NCI-H526 treated with DMSO at 0.1 percent for 48 hours (cell line): Measurements from ENCODE around the gene HRAS.
"Not testable (repeated sequence)": the region's sequence is repeated elsewhere in the genome, so short reads cannot be mapped to it uniquely, and the experiment has no call there.

Source experiments
- DNase-seq: peaks from one replicate; lab custom pipeline; 2025; lab: John Stamatoyannopoulos, UW

Gene HRAS

GRCh38 chr11:535519-536454 is at the start of gene HRAS:
HRAS (minus strand) TSS chr11:535576.
- DNase-seq: peak; percentile 87

GRCh38 chr11:584287-584686 is 48.9 kb upstream of the HRAS start:
- no peak for DNase-seq

- DNase-seq: no peak
Measured at GRCh38 chr11:581752-582151, 46.4 kb upstream of the HRAS start.

GRCh38 chr11:581342-581741 is 46.0 kb upstream of the HRAS start:
- DNase-seq: no peak

GRCh38 chr11:579830-580601 is 44.6 kb upstream of the HRAS start:
- no peak for DNase-seq

GRCh38 chr11:578276-579035 is 43.1 kb upstream of the HRAS start:
- DNase-seq: no peak

- DNase-seq: no peak
Measured at GRCh38 chr11:577611-577894, 42.2 kb upstream of the HRAS start.

- no peak for DNase-seq
Measured at GRCh38 chr11:576811-577610, 41.6 kb upstream of the HRAS start.

- peak; percentile 97 for DNase-seq
Measured at GRCh38 chr11:575996-576768, 40.8 kb upstream of the HRAS start, which contains the start of gene PHRF1. PHRF1 (plus strand) TSS chr11:576470; CDS start chr11:581513, 5,043 bp downstream.

GRCh38 chr11:575313-575995 is 40.1 kb upstream of the HRAS start:
- peak; percentile 80 for DNase-seq

GRCh38 chr11:574632-575312 is 39.4 kb upstream of the HRAS start:
- DNase-seq: no peak

GRCh38 chr11:574031-574570 is 38.7 kb upstream of the HRAS start:
- not testable (repeated sequence) for DNase-seq

- no peak for DNase-seq
Measured at GRCh38 chr11:573146-573759, 37.9 kb upstream of the HRAS start.

- no peak for DNase-seq
Measured at GRCh38 chr11:571802-572185, 36.4 kb upstream of the HRAS start.

- DNase-seq: no peak
Measured at GRCh38 chr11:569158-569885, 33.9 kb upstream of the HRAS start.

- peak; percentile 88 for DNase-seq
Measured at GRCh38 chr11:568306-569157, 33.2 kb upstream of the HRAS start.

- DNase-seq: no peak
Measured at GRCh38 chr11:567629-568292, 32.4 kb upstream of the HRAS start.
